K562 (cell line): ENCODE data around the gene EXOC4. TPM values are rescaled to one million over a fixed set of nuclear protein-coding genes. Genes with fewer than 3 reads are reported as not detected.

ENCODE experiments used
- ATAC-seq: fragments of 200-7000 bp; cut with Tn5 transposase; 3 replicates; pipeline ENCODE4 v1.9.1; 2020; ENCODE audit warnings: moderate library complexity
- BruUV-seq: library from RNA; stranded (reverse); fragments of 400-500 nt; replicated peaks from 2 replicates; lab custom pipeline; 2021; lab: Mats Ljungman, UMichigan
- CTCF ChIA-PET: fragments of 300-600 bp; formaldehyde crosslinking; extraction: SDS; loops from one replicate; lab custom pipeline; 2021; ENCODE audit warnings: low intra/inter-chr PET ratio; lab: Yijun Ruan, JAX
- POLR2A ChIA-PET: fragments of 300-600, 350-650 bp; sonication (Branson Sonifier 250); formaldehyde crosslinking; extraction: SDS; loops from one replicate; lab custom pipeline; 2021; ENCODE audit warnings: antibody characterized with exemption, inconsistent platforms; lab: Yijun Ruan, JAX
- DNase-seq, 4 experiments: peaks; one replicate each; pipeline versions ENCODE4 v3.0.0 to v3.0.0-alpha.2; 2011 to 2018; ENCODE audit warnings: low spot score in 3 of 4, mixed read lengths in 3 of 4; ENCODE audit errors: extremely low read depth in 1 of 4
- FAIRE-seq: peaks from 2 replicates; lab custom pipeline; 2011; peaks lifted over from hg19 to GRCh38; lab: Jason Lieb, UNC
- H2AFZ ChIP-seq: 2 replicates; pipeline ENCODE4 v1.6.0; 2011; ENCODE audit warnings: low read depth, low read length, control low read depth, inconsistent platforms
- H3K27ac ChIP-seq: fragments of 200-600 bp; 3 replicates; pipeline ENCODE4 v1.8.0; 2011; ENCODE audit warnings: low read depth, mild to moderate bottlenecking, control low read depth, inconsistent platforms, low read length, moderate library complexity, mixed read lengths; ENCODE audit errors: extremely low read depth
- H3K27me3 ChIP-seq, 2 experiments: fragments of 300-600 bp in 1 of 2; 2 replicates in 1 of 2; 3 replicates in 1 of 2; pipeline versions ENCODE4 v1.6.0 to v1.8.0; 2011; ENCODE audit warnings: inconsistent platforms in 2 of 2, low read length in 2 of 2, mild to moderate bottlenecking in 1 of 2, mixed read lengths in 1 of 2, moderate library complexity in 1 of 2; ENCODE audit not compliant: control insufficient read depth in 2 of 2, insufficient read depth in 2 of 2
- H3K36me3 ChIP-seq: fragments of 300-600 bp; 3 replicates; pipeline ENCODE4 v1.8.0; 2011; ENCODE audit warnings: mild to moderate bottlenecking, low read length, inconsistent platforms; ENCODE audit not compliant: control insufficient read depth, insufficient read depth
- H3K4me1 ChIP-seq, 2 experiments: fragments of 200-600 bp in 1 of 2; replicated peaks in 1 of 2; 2 replicates in 1 of 2; 3 replicates in 1 of 2; pipeline versions ENCODE4 v1.5.1 to v1.8.0; 2011; ENCODE audit warnings: inconsistent platforms in 2 of 2, low read length in 2 of 2, mild to moderate bottlenecking in 1 of 2, mixed read lengths in 1 of 2, moderate library complexity in 1 of 2; ENCODE audit not compliant: control insufficient read depth in 2 of 2, insufficient read depth in 2 of 2
- H3K4me2 ChIP-seq: 2 replicates; pipeline ENCODE4 v1.6.1; 2011; ENCODE audit warnings: low read length, control low read depth, inconsistent platforms, mixed read lengths; ENCODE audit not compliant: insufficient read depth
- H3K4me3 ChIP-seq: fragments of 200-600 bp; sonication (generic), shearing (Covaris generic); 2 replicates; pipeline ENCODE4 v1.5.1; 2016; ENCODE audit warnings: control low read depth, inconsistent platforms
- H3K79me2 ChIP-seq: fragments of 200-600 bp; 3 replicates; pipeline ENCODE4 v1.8.0; 2011; ENCODE audit warnings: low read length, inconsistent platforms; ENCODE audit not compliant: control insufficient read depth, insufficient read depth
- H3K9ac ChIP-seq, 2 experiments: 2 replicates each; pipeline versions ENCODE4 v1.6.0 to v1.6.1; 2011; ENCODE audit warnings: low read depth in 2 of 2, low read length in 2 of 2, control low read depth in 1 of 2, inconsistent platforms in 1 of 2, mild to moderate bottlenecking in 1 of 2, mixed read lengths in 1 of 2; ENCODE audit not compliant: insufficient read depth in 1 of 2
- H3K9me1 ChIP-seq: one replicate; pipeline ENCODE4 v1.6.0; 2011; ENCODE audit warnings: inconsistent platforms, mild to moderate bottlenecking, low read length, moderate library complexity; ENCODE audit not compliant: control insufficient read depth, insufficient read depth
- H3K9me3 ChIP-seq: replicated peaks from 2 replicates; pipeline ENCODE4 v1.5.1; 2011; ENCODE audit warnings: low read depth, low read length, inconsistent platforms; ENCODE audit not compliant: control insufficient read depth, insufficient read depth
- H4K20me1 ChIP-seq: replicated peaks from 2 replicates; pipeline ENCODE4 v1.6.1; 2011; ENCODE audit warnings: low read length, inconsistent platforms, mixed read lengths; ENCODE audit not compliant: control insufficient read depth, insufficient read depth
- MTA2 ChIP-seq: fragments of 450-650 bp; IDR thresholded peaks from 2 replicates; pipeline ENCODE4 v1.6.1; 2016; ENCODE audit warnings: low read depth
- NEUROD1 ChIP-seq: fragments of 150-350 bp; IDR thresholded peaks from 2 replicates; pipeline ENCODE4 v1.6.1; 2014; ENCODE audit warnings: borderline replicate concordance, low read length, low read depth; ENCODE audit not compliant: partially characterized antibody
- SMARCB1 ChIP-seq: IDR thresholded peaks from 2 replicates; pipeline ENCODE4 v1.6.1; 2011; ENCODE audit warnings: improper control_type of control experiment, low read depth; ENCODE audit not compliant: insufficient read length
- WGBS: fragments of 100-300 bp; shearing (Covaris generic); methylation state at CpG from one replicate; pipeline ENCODE4 v1.1.6; 2016; ENCODE audit warnings: low coverage, mixed read lengths; ENCODE audit not compliant: insufficient coverage; ENCODE audit errors: missing lambda C conversion rate; 5-methylcytosine and 5-hydroxymethylcytosine counted together
- in situ Hi-C: fragments of 300-500 bp; cut with MboI; formaldehyde crosslinking; loops from 4 replicates; pipeline ENCODE4 v1.15.0; 2018; ENCODE audit warnings: inconsistent platforms, mixed read lengths
- intact Hi-C: fragments of 100-400 bp; cut with micrococcal nuclease; formaldehyde crosslinking; loops from 2 replicates; pipeline ENCODE4 v1.14.2; 2022
- polyA plus RNA-seq, 8 experiments: library from polyadenylated mRNA; depleted of rRNA in 4 of 8; stranded (reverse) in 5 of 8; unstranded in 3 of 8; fragments of >200 nt; fragmentation: Nextera tagmentation in 2 of 8; fragmentation: Illumina TruSeq in 1 of 8; extraction: Ambion mirVana in 2 of 8; extraction: Trizol in 1 of 8; gene quantifications; 2 replicates each; pipeline versions ENCODE4 v1.2.1 to v1.2.3, GENCODE V29; 2011 to 2014; ENCODE audit warnings: inconsistent platforms in 1 of 8, missing spikeins in 1 of 8
- total RNA-seq, 7 experiments: library from RNA; depleted of rRNA in 6 of 7; stranded (reverse); fragments of >200 nt in 6 of 7; fragmentation: Illumina TruSeq in 2 of 7; extraction: Trizol in 2 of 7; gene quantifications; 2 replicates each; pipeline versions ENCODE4 v1.2.1 to v1.2.3, GENCODE V29; 2011 to 2021; ENCODE audit warnings: low replicate concordance in 1 of 7
- TF ChIP-seq, protein P1 (sequence below): sonication (generic); formaldehyde crosslinking; IDR thresholded peaks from 2 replicates; pipeline ENCODE4 v1.8.0; 2022; ENCODE audit warnings: missing genetic modification reagents, mild to moderate bottlenecking, moderate library complexity, borderline replicate concordance
- TF ChIP-seq, protein P2 (sequence below): fragments of 450-650 bp; IDR thresholded peaks from 2 replicates; pipeline ENCODE4 v1.6.1; 2016; ENCODE audit warnings: missing biosample characterization, missing genetic modification characterization

Gene EXOC4
- total and polyA plus RNA-seq, 9 of the 15 experiments (the other 6 are each of a cell fraction or from before 2014, with no cell fraction given), result 18.5 to 73.1 (median 46.6) TPM

- DNase-seq (no peak), FAIRE-seq (no peak), ATAC-seq (no peak)
- Histone ChIP-seq H3K4me2 (no peak overlapping the region), H3K4me1 (no peaks in the 10 kb centered on the region), H3K79me2 (no peaks in the 10 kb centered on the region), H3K9me3 (no peaks in the 10 kb centered on the region), H3K4me3 (no peak overlapping the region), H3K9ac (no peak overlapping the region), H3K36me3 (no peaks in the 10 kb centered on the region), H3K27ac (no peak overlapping the region), H2AFZ (no peak overlapping the region), H4K20me1 (no peaks in the 10 kb centered on the region), H3K9me1 (no peaks in the 10 kb centered on the region), H3K27me3 (no peaks in the 10 kb centered on the region)
- BruUV-seq, result no TSS peak
- ChIA-PET POLR2A (no interaction called here), CTCF (interaction anchor here (0.6 kb wide), 1 partner anchor 209 kb away, joined by 4 read pairs; no protein-coding TSS in a partner anchor)
- WGBS, result 4% methylated on average over 1 of the region's 1 CpG
- intact Hi-C loops, result no loop called here
- in situ Hi-C loops, result no loop called here
- TF ChIP-seq, protein P1, sequence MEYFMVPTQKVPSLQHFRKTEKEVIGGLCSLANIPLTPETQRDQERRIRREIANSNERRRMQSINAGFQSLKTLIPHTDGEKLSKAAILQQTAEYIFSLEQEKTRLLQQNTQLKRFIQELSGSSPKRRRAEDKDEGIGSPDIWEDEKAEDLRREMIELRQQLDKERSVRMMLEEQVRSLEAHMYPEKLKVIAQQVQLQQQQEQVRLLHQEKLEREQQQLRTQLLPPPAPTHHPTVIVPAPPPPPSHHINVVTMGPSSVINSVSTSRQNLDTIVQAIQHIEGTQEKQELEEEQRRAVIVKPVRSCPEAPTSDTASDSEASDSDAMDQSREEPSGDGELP, result no peak
- TF ChIP-seq NEUROD1 (no peak), SMARCB1 (no peak), MTA2 (no peak)
- TF ChIP-seq, protein P2, sequence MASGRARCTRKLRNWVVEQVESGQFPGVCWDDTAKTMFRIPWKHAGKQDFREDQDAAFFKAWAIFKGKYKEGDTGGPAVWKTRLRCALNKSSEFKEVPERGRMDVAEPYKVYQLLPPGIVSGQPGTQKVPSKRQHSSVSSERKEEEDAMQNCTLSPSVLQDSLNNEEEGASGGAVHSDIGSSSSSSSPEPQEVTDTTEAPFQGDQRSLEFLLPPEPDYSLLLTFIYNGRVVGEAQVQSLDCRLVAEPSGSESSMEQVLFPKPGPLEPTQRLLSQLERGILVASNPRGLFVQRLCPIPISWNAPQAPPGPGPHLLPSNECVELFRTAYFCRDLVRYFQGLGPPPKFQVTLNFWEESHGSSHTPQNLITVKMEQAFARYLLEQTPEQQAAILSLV (tag), result no peak
Measured at GRCh38 chr7:133545618-133546017, 292.7 kb downstream of the EXOC4 start.
